ENCODE data around the gene E2F1.

GRCh38 chr20:33645396-33645795, 40.8 kb downstream of the E2F1 start:
- no peak for TF ChIP-seq POLR2A (IDR thresholded peaks at IDR 0.05; ENCODE audit: low read depth, low read length)
- no peak for TF ChIP-seq SMC3 (IDR thresholded peaks at IDR 0.05; ENCODE audit: low read depth, low read length)
- no peak for TF ChIP-seq CTCF (conservative IDR thresholded peaks at IDR 0.05; ENCODE audit: low read depth, low read length)
- TF ChIP-seq USF2 (IDR thresholded peaks at IDR 0.05; ENCODE audit: low read depth, low read length), result no peak
- no peak for TF ChIP-seq ELK1 (IDR thresholded peaks at IDR 0.05; ENCODE audit: borderline replicate concordance, low read depth, low read length)
- no peak for TF ChIP-seq MAFK (IDR thresholded peaks at IDR 0.05; ENCODE audit: low read depth, low read length)
- TF ChIP-seq RAD21 (IDR thresholded peaks at IDR 0.05; ENCODE audit: low read length), result no peak
